HG03196 (cell line): ENCODE measurements around the gene PRAMEF1.
"Not testable (repeated sequence)": the region's sequence is repeated elsewhere in the genome, so short reads cannot be mapped to it uniquely, and the experiment has no call there.

Experiments used
- ATAC-seq: cut with Tn5 transposase; IDR thresholded peaks from one replicate; pipeline ENCODE4 v1.9.1; 2021; ENCODE audit not compliant: unreplicated experiment

Gene PRAMEF1

GRCh38 chr1:12791097-12791496 is at the start of gene PRAMEF1:
PRAMEF1 (plus strand) TSS chr1:12791397; CDS start chr1:12793228, 1,831 bp downstream.
- ATAC-seq, result not testable (repeated sequence)

- no peak for ATAC-seq
Observed at GRCh38 chr1:12741946-12742345, 49.3 kb upstream of the PRAMEF1 start.

- no peak for ATAC-seq
Observed at GRCh38 chr1:12745126-12745991, 45.8 kb upstream of the PRAMEF1 start.

GRCh38 chr1:12745992-12746323 is 45.2 kb upstream of the PRAMEF1 start, which contains the start of gene CFAP107:
CFAP107 (plus strand) TSS chr1:12746200; CDS start chr1:12746431, 231 bp downstream.
- no peak for ATAC-seq

GRCh38 chr1:12748778-12749355 is 42.3 kb upstream of the PRAMEF1 start:
- ATAC-seq, result no peak

GRCh38 chr1:12754738-12755137 is 36.5 kb upstream of the PRAMEF1 start:
- ATAC-seq, result no peak

GRCh38 chr1:12756273-12756672 is 34.9 kb upstream of the PRAMEF1 start:
- no peak for ATAC-seq

- ATAC-seq, result no peak
Observed at GRCh38 chr1:12756768-12757413, 34.3 kb upstream of the PRAMEF1 start.

- ATAC-seq, result no peak
Observed at GRCh38 chr1:12757836-12758235, 33.4 kb upstream of the PRAMEF1 start.

GRCh38 chr1:12760256-12760795 is 30.9 kb upstream of the PRAMEF1 start:
- ATAC-seq, result no peak

- no peak for ATAC-seq
Observed at GRCh38 chr1:12761781-12762180, 29.4 kb upstream of the PRAMEF1 start.

GRCh38 chr1:12762766-12763165 is 28.4 kb upstream of the PRAMEF1 start:
- ATAC-seq, result no peak

- no peak for ATAC-seq
Observed at GRCh38 chr1:12763479-12763878, 27.7 kb upstream of the PRAMEF1 start.

- ATAC-seq, result no peak
Observed at GRCh38 chr1:12764016-12764415, 27.2 kb upstream of the PRAMEF1 start.

GRCh38 chr1:12769031-12769430 is 22.2 kb upstream of the PRAMEF1 start:
- no peak for ATAC-seq

- ATAC-seq, result no peak
Observed at GRCh38 chr1:12769976-12770505, 21.2 kb upstream of the PRAMEF1 start.

GRCh38 chr1:12770620-12771019 is 20.6 kb upstream of the PRAMEF1 start:
- ATAC-seq, result no peak

GRCh38 chr1:12771186-12771585 is 20.0 kb upstream of the PRAMEF1 start:
- no peak for ATAC-seq

- ATAC-seq, result no peak
Observed at GRCh38 chr1:12772520-12772919, 18.7 kb upstream of the PRAMEF1 start.

GRCh38 chr1:12773438-12773837 is 17.8 kb upstream of the PRAMEF1 start, which contains the start of gene PRAMEF12:
PRAMEF12 (plus strand) TSS chr1:12773738; CDS start chr1:12774868, 1,130 bp downstream.
- no peak for ATAC-seq

GRCh38 chr1:12774801-12775345 is 16.3 kb upstream of the PRAMEF1 start:
- ATAC-seq, result no peak
